GM18507 (cell line): ENCODE results near the gene FCER1G.

Experiments
- DNase-seq: peaks from one replicate; pipeline ENCODE4 v3.0.0; 2011; ENCODE audit warnings: low read depth; ENCODE audit not compliant: insufficient read length; ENCODE audit errors: extremely low spot score
- FAIRE-seq: peaks from 2 replicates; lab custom pipeline; 2011; peaks lifted over from hg19 to GRCh38; lab: Jason Lieb, UNC

The FCER1G gene

DNA sequence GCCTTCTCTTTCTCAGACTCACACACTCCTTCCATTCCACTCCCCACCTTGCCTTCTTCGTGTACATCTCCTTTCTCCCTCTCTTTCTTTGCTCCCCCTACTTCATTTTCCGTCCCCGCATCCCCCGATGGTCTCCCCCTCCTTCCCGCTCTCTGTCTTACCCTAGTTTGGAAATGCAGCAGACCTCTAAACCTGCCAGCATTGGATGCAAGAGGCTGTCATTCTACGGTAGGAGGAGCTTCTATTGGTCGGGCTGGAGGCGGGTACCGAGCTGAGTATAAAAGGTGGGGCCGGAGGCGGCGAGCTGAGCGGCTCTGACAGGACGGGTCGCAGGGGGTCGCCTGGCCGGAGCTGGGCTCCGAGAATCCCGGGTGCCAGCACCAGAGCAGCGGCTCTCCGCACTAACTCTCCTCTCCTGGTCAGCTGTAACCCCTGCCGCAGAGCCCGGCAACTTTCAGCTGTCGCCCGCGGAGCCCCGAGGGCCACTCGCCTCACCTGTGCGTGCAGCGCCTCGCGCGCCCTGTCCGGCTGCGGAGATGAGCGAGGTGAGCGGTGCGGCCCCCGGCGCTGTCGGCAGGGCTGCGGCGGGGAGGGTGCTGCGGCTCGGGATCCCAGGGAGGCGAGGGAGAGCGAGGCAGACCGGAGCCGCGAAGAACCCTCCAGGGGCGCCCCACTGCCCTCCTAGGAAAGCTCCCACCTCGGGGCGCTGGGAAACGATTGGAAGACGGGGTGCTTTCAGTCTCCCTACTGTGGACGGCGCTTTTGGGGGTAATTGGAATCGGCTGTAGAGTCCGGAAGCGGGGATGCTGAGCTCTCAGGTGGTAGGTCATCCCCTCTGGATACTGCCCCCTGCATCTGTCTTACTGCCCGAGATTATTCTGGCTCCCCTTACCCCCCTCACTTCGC lies 43.6 kb downstream of the FCER1G start, which contains the start of gene PCP4L1:
PCP4L1 (plus strand) TSS at position 307 of the 906 bp plus-strand sequence; CDS start at position 537, 230 bp downstream.
- FAIRE-seq (peak; percentile 35), DNase-seq (peak; percentile 43)

DNA sequence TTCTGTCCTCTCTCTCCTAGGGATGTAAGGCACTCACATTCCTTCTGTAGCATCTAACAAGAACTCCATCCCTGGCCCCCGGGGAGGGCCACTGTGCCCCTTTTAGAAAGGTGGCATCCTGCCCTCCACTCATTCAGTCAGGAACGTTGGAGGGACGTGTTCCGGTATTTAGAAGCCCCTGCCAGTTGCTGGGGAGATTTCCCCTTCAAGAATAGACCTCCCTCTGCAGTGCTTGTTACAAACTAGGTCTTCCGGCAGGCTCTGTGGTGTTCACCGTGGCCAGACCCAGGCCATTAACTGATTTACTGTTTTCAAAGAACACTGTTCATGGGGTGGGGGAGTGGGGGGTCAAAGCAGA lies 44.2 kb downstream of the FCER1G start:
- DNase-seq (no peak), FAIRE-seq (no peak)

- DNase-seq (no peak), FAIRE-seq (no peak)
Measured at GRCh38 chr1:161259765-161260164, 44.7 kb downstream of the FCER1G start.

DNA sequence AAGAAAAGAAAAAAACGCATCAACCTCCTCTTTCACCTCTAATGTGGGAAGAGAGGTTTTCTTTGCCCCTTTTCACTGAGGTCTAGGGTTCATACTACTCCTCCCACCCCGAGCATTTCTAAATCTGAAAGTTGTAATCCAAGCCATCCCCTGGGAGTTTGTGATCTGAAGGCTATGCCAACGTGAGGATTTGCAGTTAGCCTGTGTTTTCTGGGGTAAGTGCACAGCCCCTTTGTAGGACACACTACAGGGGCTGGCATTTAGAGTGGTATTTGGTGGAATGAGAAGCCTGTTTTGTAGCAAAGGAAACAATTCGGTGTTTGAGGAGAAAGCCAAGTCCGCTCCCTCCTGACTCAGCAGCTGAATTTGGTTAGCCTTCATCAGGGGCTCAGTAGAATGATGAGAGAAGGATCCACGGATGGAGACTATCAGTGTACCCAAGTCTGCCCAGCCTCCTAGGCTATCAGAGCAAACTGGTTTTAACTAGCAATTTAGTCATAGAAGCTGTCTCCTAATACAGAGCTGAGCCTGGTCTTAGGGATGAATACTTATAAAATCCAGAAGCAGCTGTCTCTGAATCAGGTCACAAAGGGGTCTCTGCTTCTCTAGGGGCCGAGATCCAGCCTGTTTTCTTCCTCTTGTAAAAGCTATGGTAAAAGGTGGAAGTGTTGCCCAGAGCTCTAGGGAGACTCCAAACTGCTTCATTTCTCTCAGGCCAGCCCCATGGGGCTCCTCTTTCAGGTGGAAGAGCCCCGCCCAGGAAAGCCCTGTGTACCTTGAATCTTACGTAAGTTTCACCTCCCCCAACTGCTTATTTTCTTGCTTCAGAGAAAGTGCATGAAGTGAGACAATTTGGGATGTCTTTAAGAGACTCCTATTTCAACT lies 45.5 kb downstream of the FCER1G start:
- peak; percentile 35 for FAIRE-seq
- no peak for DNase-seq

DNA sequence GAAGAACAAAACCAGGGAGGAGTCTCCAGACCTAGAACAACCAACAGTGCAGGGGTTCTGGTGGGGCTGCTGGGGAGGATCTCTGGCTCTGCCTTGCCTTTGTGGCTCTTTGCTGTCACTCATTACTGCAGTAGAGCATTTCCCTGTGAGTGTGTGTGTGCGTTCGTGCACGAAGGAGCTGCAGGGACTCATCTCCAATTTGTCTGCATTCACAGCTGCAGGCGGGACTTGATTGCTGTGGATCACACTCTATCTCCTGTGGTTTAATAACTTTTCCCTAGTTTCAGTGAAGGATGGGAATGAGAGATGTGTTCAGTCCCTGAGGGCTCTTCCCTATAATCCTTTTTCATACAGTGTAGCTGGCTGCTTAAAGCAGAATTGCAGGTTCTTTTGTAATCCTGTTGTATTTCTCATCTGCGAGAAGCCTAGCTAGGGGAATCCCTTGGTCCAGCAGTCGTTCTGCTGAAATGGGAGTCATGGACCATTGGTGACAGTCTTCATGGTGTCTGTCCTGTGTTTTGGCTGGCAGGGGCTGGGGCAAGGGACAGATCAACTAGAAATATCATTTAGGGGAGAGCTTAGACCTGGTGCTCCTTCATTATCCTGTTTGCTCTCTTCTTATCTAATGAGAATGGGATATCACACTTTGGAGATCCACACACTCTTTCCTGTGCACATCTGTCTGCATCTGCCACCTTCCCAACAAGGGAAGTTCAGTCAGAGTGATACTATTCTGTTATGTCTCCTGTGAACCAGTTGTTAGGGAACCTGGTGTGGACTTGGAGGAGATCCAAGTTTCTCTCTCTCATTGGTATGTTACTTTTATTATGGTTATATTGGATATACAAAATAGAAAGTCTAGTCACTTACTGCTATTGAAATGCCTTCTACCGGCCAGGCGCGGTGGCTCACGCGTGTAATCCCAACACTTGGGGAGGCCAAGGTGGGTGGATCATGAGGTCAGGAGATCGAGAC lies 46.5 kb downstream of the FCER1G start:
- DNase-seq (no peak), FAIRE-seq (no peak)

DNA sequence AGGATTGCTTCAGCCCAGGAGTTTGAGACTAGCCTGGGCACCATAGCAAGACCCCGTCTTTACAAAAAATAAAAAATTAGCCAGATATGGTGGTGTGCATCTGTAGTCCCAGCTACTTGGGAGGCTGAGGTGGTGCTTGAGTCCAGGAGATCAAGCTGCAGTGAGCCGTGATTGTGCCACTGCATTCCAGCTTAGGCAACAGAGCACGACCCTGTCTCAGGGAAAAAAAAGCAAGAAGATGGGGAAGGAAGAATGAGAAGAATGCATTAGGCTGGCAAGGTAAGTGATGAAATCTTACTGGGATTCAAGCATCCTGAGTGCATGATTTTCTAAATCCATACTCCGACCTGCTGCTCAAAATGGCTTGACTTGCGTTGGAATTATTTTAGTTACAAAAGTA lies 50.2 kb downstream of the FCER1G start:
- DNase-seq (no peak), FAIRE-seq (no peak)

- no peak for FAIRE-seq
- no peak for DNase-seq
Measured at GRCh38 chr1:161266202-161266601, 51.1 kb downstream of the FCER1G start.

GRCh38 chr1:161266836-161267235 lies 51.7 kb downstream of the FCER1G start:
- no peak for DNase-seq

DNA sequence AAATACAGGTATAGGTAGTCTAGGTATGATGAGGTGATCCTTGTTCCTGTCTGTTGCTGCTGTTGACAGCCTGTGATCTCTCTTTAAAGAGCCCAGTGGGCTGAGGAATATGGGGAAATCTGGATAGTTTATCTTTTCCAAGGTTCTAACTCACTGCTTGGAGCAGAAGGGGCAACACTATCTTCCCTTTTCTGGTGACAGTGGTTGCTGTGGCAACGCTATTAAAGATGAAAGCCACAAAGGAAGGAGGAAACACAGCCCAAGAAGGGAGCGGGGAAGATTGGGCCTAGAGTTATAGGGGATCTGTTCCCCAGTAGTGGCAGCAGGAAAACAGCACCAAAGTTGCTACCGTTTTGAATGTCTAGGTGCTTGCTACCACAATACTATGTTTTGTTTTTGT lies 52.2 kb downstream of the FCER1G start:
- DNase-seq: no peak
- no peak for FAIRE-seq

More at GRCh38 chr1:161266836-161267235, 51.7 kb downstream of the FCER1G start:
- FAIRE-seq: no peak
